IPS-15b (cell line): ENCODE data around the gene PARD3.

Experiments used
- H3K27me3 ChIP-seq: one replicate; pipeline ENCODE4 v1.6.1; 2013; ENCODE audit warnings: low read length; ENCODE audit not compliant: control insufficient read depth, insufficient read depth
- H3K36me3 ChIP-seq: one replicate; pipeline ENCODE4 v1.6.1; 2013; ENCODE audit warnings: low read length; ENCODE audit not compliant: control insufficient read depth, insufficient read depth
- H3K4me1 ChIP-seq: one replicate; pipeline ENCODE4 v1.6.1; 2013; ENCODE audit warnings: mild to moderate bottlenecking, low read length; ENCODE audit not compliant: control insufficient read depth, insufficient read depth
- H3K4me3 ChIP-seq: one replicate; pipeline ENCODE4 v1.5.1; 2013; ENCODE audit warnings: low read depth, low read length
- H3K9ac ChIP-seq: one replicate; pipeline ENCODE4 v1.6.1; 2013; ENCODE audit warnings: low read depth, mild to moderate bottlenecking, low read length
- H3K9me3 ChIP-seq: one replicate; pipeline ENCODE4 v1.6.1; 2013; ENCODE audit warnings: mild to moderate bottlenecking, low read length; ENCODE audit not compliant: control insufficient read depth, insufficient read depth

The PARD3 gene

GRCh38 chr10:34544400-34544799, 270.7 kb downstream of the PARD3 start:
- H3K9me3 ChIP-seq = no peaks in the 10 kb centered on the region
- no peaks in the 10 kb centered on the region for H3K36me3 ChIP-seq
- no peaks in the 10 kb centered on the region for H3K27me3 ChIP-seq
- no peak overlapping the region for H3K4me3 ChIP-seq
- H3K9ac ChIP-seq = no peak overlapping the region
- H3K4me1 ChIP-seq = peaks cover 7% of the 10 kb centered on the region

GRCh38 chr10:34543716-34544115, 271.4 kb downstream of the PARD3 start:
- H3K4me3 ChIP-seq = no peak overlapping the region
- no peak overlapping the region for H3K9ac ChIP-seq
- peaks cover 2% of the 10 kb centered on the region for H3K4me1 ChIP-seq
- H3K27me3 ChIP-seq = no peaks in the 10 kb centered on the region
- no peaks in the 10 kb centered on the region for H3K9me3 ChIP-seq
- no peaks in the 10 kb centered on the region for H3K36me3 ChIP-seq

- Histone ChIP-seq H3K4me1 (peaks cover 6% of the 10 kb centered on the region), H3K9ac (no peak overlapping the region), H3K4me3 (no peak overlapping the region), H3K36me3 (no peaks in the 10 kb centered on the region), H3K27me3 (no peaks in the 10 kb centered on the region), H3K9me3 (no peaks in the 10 kb centered on the region)
Observed at GRCh38 chr10:34540492-34540891, 274.6 kb downstream of the PARD3 start.

DNA sequence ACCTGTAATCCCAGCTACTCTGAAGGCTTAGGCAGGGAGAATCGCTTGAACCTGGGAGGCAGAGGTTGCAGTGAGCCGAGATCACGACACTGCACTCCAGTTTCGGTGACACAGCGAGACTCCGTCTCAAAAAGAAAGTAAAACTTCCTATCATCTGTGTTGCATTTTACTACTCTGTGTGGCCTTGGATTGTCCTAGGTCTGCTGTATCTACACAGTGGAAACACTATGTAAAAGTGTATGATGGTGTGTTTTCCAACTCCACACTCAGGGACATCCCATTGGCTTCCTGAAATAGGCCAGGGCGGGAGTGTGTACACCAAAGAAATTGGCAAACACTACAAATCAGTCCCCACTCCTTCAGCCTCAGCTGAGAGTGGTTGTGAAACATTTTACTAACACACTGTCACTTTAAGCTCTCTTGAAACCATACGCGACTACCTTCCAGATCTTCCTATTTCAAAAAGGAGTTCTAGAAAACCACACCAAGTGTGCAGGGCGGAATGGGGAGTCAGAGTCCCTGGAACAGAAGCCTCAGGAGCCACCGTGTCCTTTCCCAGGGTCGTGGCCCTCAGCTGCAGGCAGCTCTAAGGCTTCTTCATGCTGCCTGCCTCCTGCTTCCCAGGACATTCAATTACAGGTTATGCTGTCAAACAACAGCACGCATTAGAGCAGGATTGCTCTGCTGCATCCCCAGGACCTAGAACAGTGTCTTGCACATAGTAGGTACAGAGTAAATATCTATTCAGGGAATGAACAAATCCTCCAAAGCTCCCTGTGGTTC, 275.4 kb downstream of the PARD3 start:
- H3K4me3 ChIP-seq = no peak overlapping the region
- no peak overlapping the region for H3K9ac ChIP-seq
- no peaks in the 10 kb centered on the region for H3K27me3 ChIP-seq
- H3K36me3 ChIP-seq = no peaks in the 10 kb centered on the region
- H3K9me3 ChIP-seq = no peaks in the 10 kb centered on the region
- H3K4me1 ChIP-seq = peaks cover 6% of the 10 kb centered on the region

DNA sequence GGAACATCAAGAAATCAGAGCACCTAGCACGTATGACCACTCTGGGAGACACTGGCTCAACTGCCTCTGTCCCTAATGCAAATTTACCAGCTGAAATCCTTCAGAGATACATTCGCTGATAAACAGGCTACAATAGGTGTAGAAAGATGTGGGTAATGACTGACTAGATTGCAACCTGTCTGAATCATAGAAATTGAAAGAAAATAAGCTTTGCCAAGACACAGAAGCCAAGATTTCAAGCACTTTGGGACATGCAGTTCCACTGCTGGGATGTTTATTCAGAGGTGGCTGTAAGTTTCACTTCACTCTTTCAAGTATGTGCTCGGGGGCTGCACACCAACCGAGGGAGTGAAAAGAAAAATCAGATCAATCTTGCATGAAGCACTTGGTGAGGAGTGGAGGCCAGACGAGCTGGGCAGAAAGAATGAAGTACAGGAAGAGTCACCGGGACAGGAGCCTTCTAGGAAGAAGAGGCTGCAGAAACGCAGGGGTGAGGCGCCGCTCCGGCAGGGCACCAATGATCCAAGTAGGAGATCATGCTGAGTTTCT, 276.7 kb downstream of the PARD3 start:
- Histone ChIP-seq H3K4me1 (peaks cover 6% of the 10 kb centered on the region), H3K9me3 (no peaks in the 10 kb centered on the region), H3K4me3 (no peak overlapping the region), H3K9ac (no peak overlapping the region), H3K36me3 (no peaks in the 10 kb centered on the region), H3K27me3 (no peaks in the 10 kb centered on the region)

- Histone ChIP-seq H3K4me1 (peaks cover 6% of the 10 kb centered on the region), H3K9me3 (no peaks in the 10 kb centered on the region), H3K36me3 (no peaks in the 10 kb centered on the region), H3K9ac (no peak overlapping the region), H3K27me3 (no peaks in the 10 kb centered on the region), H3K4me3 (no peak overlapping the region)
Observed at GRCh38 chr10:34537629-34538231, 277.4 kb downstream of the PARD3 start.

DNA sequence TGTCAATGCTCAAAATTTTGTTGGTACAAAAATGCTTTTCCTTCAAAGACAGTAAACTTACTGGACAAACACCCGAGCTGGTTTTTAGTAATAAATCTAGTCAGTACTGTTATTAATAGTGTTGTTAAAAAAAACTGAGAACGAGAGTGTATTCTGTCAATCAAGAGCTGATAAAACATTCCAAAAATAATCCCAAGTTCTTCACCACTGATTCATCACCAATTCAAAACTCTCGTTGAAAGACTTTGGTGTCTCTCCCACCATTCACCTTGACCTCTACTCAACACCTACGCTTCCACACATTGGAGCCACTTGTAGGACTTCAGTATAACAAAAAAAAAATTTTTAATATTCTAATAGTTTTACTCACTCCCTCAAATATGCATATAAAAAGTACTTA, 279.2 kb downstream of the PARD3 start:
- Histone ChIP-seq H3K9me3 (no peaks in the 10 kb centered on the region), H3K27me3 (no peaks in the 10 kb centered on the region), H3K4me1 (peaks cover 6% of the 10 kb centered on the region), H3K9ac (no peak overlapping the region), H3K36me3 (no peaks in the 10 kb centered on the region), H3K4me3 (no peak overlapping the region)

DNA sequence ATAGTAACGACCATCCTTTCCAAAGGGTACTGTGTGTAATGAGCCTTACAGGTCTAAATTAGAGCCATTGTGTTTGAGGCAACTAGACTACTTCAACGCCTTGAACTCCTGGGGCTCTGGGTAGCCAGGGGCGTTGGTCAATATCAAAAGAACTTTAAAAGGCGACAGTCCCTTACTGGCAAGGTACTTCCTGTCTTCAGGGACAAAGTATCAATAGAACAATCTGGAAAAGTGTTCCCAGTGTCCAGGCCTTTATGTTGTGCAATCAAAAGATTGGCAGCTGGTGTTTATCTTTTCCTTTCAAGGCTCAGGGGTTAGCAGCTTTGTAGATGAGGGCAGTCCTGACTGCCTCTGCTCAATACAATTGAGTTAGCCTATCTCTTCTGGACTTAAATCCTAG, 284.3 kb downstream of the PARD3 start:
- Histone ChIP-seq H3K4me3 (no peak overlapping the region), H3K9me3 (no peaks in the 10 kb centered on the region), H3K4me1 (peaks cover 30% of the 10 kb centered on the region), H3K27me3 (no peaks in the 10 kb centered on the region), H3K9ac (no peak overlapping the region), H3K36me3 (no peaks in the 10 kb centered on the region)

DNA sequence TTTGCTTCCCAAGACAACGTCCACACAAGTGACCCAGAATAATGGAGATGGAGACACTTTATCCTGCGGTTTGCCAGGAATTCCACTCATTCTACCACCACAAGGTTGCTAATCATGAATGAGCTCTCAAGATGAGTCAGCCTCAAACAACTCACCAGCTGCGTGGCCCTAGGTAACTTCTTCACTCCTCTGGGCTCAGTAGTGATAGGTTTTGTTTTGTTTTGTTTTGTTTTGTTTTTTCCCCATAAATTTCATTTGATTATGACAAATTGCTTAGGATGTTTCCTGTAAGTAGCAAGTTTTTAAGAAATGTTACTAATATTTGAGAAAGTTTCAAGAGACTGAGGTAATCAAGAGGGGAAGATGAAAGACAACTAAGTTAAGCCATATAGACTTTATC, 286.8 kb downstream of the PARD3 start:
- H3K9ac ChIP-seq = no peak overlapping the region
- no peak overlapping the region for H3K4me3 ChIP-seq
- H3K9me3 ChIP-seq = no peaks in the 10 kb centered on the region
- H3K27me3 ChIP-seq = no peaks in the 10 kb centered on the region
- H3K36me3 ChIP-seq = no peaks in the 10 kb centered on the region
- H3K4me1 ChIP-seq = peaks cover 30% of the 10 kb centered on the region

DNA sequence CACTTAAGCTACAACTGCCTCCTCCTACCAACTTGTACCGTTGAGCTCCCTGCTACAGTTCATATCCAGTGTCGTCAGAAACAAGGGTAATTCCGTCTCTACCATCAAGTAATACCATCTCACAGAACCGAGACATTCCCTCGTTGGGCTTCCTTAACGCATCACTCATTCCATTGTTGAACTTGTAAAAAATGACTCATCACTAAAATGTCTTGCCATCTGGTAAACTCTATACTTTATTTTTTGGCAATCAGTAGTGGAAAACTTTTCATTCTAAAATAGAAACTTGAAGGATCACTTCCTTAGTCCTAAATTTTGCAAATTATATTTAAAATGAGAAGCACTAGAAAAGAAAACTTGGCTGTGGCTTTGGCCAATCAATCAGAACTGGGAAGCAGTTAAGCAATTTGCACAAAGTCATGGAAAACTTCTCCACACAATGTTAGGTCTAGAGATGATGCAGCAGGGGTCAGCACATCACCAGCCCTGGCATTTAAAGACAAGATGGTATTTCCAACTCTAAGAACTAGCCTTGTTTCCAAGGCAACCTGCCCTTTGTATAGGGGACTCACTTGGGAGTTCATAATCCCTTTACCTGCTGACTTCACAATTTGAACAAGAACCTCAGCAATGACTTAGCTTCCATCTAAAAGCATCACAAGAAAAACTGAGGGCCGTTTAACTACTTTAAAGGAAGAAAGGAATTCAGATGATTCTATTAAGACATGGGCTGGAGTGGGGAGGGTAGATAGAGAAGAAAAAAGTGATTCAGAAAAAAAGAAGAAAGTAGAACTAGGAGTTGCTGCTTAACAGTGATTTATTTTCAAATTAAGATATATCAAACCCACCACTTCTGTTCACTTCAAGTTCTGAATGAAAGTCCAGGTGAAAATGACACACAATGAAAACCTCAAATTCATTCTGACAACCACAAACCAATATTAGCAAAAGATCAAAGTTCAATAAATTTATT, 288.1 kb downstream of the PARD3 start:
- Histone ChIP-seq H3K4me3 (no peak overlapping the region), H3K36me3 (no peaks in the 10 kb centered on the region), H3K9ac (no peak overlapping the region), H3K4me1 (peaks cover 36% of the 10 kb centered on the region), H3K9me3 (no peaks in the 10 kb centered on the region), H3K27me3 (no peaks in the 10 kb centered on the region)

DNA sequence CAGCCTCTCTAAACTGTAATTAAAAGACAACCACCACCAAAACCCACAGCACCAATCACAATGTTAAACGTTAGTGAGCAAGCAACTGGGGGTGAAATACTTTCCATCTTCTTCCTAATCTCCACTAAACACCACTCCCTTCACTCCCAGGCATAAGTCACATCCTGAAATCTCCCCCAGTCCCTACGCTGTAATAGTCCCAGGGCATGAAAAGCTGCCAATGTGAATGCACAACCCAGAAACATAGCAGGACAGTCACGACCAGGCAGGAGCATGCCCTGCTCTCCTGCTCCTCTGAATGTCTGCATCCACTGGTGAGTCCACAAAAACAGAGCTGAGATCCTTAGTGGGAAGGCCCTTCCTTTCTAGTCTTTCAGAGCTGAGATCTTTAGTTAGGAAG, 288.9 kb downstream of the PARD3 start:
- H3K9me3 ChIP-seq = no peaks in the 10 kb centered on the region
- H3K9ac ChIP-seq = no peak overlapping the region
- no peaks in the 10 kb centered on the region for H3K27me3 ChIP-seq
- no peak overlapping the region for H3K4me3 ChIP-seq
- peaks cover 36% of the 10 kb centered on the region for H3K4me1 ChIP-seq
- H3K36me3 ChIP-seq = no peaks in the 10 kb centered on the region
